ENCODE data around the gene PRC1. TPM values are rescaled to one million over a fixed set of nuclear protein-coding genes. Genes with fewer than 3 reads are reported as not detected.

Gene PRC1
- total RNA-seq, 1 experiment from 2014 or later = 275 TPM

- H3K4me1 ChIP-seq = no peaks in the 10 kb centered on the region
- no peak overlapping the region for H3K27ac ChIP-seq
- peaks cover 78% of the 10 kb centered on the region for H3K36me3 ChIP-seq
These were observed 20.1 kb downstream of the PRC1 start for GRCh38 chr15:90974216-90974615.

GRCh38 chr15:90972133-90972532, 22.2 kb downstream of the PRC1 start:
- Histone ChIP-seq H3K4me1 (no peaks in the 10 kb centered on the region), H3K27ac (no peak overlapping the region), H3K4me3 (no peak overlapping the region), H3K27me3 (no peaks in the 10 kb centered on the region), H3K36me3 (peaks cover 82% of the 10 kb centered on the region), H3K9me3 (replicated peaks) (no peaks in the 10 kb centered on the region)
- DNase-seq = no peak

More at GRCh38 chr15:90974216-90974615, 20.1 kb downstream of the PRC1 start:
- H3K9me3 ChIP-seq (replicated peaks) = no peaks in the 10 kb centered on the region
- no peaks in the 10 kb centered on the region for H3K27me3 ChIP-seq
- no peak overlapping the region for H3K4me3 ChIP-seq
- DNase-seq = no peak

- no peak for DNase-seq
- no peak overlapping the region for H3K4me3 ChIP-seq
- H3K27ac ChIP-seq = no peak overlapping the region
- no peaks in the 10 kb centered on the region for H3K4me1 ChIP-seq
- no peaks in the 10 kb centered on the region for H3K27me3 ChIP-seq
- H3K9me3 ChIP-seq (replicated peaks) = no peaks in the 10 kb centered on the region
- H3K36me3 ChIP-seq = peaks cover 82% of the 10 kb centered on the region
These were observed 24.1 kb downstream of the PRC1 start for GRCh38 chr15:90970274-90970673.

- no peaks in the 10 kb centered on the region for H3K4me1 ChIP-seq
- no peak overlapping the region for H3K27ac ChIP-seq
- peaks cover 80% of the 10 kb centered on the region for H3K36me3 ChIP-seq
- H3K27me3 ChIP-seq = no peaks in the 10 kb centered on the region
- no peaks in the 10 kb centered on the region for H3K9me3 ChIP-seq (replicated peaks)
- H3K4me3 ChIP-seq = no peak overlapping the region
- no peak for DNase-seq
These were observed 25.9 kb downstream of the PRC1 start for GRCh38 chr15:90968434-90968833.

- Histone ChIP-seq H3K4me3 (no peak overlapping the region), H3K9me3 (replicated peaks) (no peaks in the 10 kb centered on the region), H3K27ac (no peak overlapping the region), H3K27me3 (no peaks in the 10 kb centered on the region), H3K36me3 (peaks cover 83% of the 10 kb centered on the region), H3K4me1 (no peaks in the 10 kb centered on the region)
- no peak for DNase-seq
These were observed 27.1 kb downstream of the PRC1 start for GRCh38 chr15:90967206-90967605.

- no peak for DNase-seq
- Histone ChIP-seq H3K9me3 (replicated peaks) (no peaks in the 10 kb centered on the region), H3K27ac (no peak overlapping the region), H3K4me1 (no peaks in the 10 kb centered on the region), H3K4me3 (no peak overlapping the region), H3K36me3 (peaks cover 82% of the 10 kb centered on the region), H3K27me3 (no peaks in the 10 kb centered on the region)
These were observed 28.1 kb downstream of the PRC1 start for GRCh38 chr15:90966262-90966661.

GRCh38 chr15:90962021-90962420, 32.3 kb downstream of the PRC1 start:
- Histone ChIP-seq H3K27me3 (no peaks in the 10 kb centered on the region), H3K27ac (no peak overlapping the region), H3K4me1 (peaks cover 22% of the 10 kb centered on the region), H3K4me3 (no peak overlapping the region), H3K9me3 (replicated peaks) (no peaks in the 10 kb centered on the region), H3K36me3 (peaks cover 42% of the 10 kb centered on the region)
- DNase-seq = no peak

- peak in 1 of 2 experiments; percentile 32 for DNase-seq
- Histone ChIP-seq H3K4me1 (peaks cover 22% of the 10 kb centered on the region), H3K27ac (peak overlapping the region; percentile 81), H3K27me3 (no peaks in the 10 kb centered on the region), H3K9me3 (replicated peaks) (no peaks in the 10 kb centered on the region), H3K36me3 (peaks cover 26% of the 10 kb centered on the region), H3K4me3 (no peak overlapping the region)
These were observed 33.8 kb downstream of the PRC1 start for GRCh38 chr15:90960298-90961091.

- H3K4me3 ChIP-seq = no peak overlapping the region
- H3K9me3 ChIP-seq (replicated peaks) = no peaks in the 10 kb centered on the region
- DNase-seq = no peak
- H3K27ac ChIP-seq = peak overlapping the region; percentile 81
- peaks cover 20% of the 10 kb centered on the region for H3K36me3 ChIP-seq
- no peaks in the 10 kb centered on the region for H3K27me3 ChIP-seq
- H3K4me1 ChIP-seq = peaks cover 22% of the 10 kb centered on the region
These were observed 34.4 kb downstream of the PRC1 start for GRCh38 chr15:90959894-90960293.

GRCh38 chr15:90959028-90959595, 35.2 kb downstream of the PRC1 start:
- Histone ChIP-seq H3K4me3 (no peak overlapping the region), H3K27me3 (no peaks in the 10 kb centered on the region), H3K4me1 (peaks cover 22% of the 10 kb centered on the region), H3K9me3 (replicated peaks) (no peaks in the 10 kb centered on the region), H3K27ac (peak overlapping the region; percentile 81), H3K36me3 (peaks cover 13% of the 10 kb centered on the region)
- DNase-seq = peak; percentile 70 to 82

- Histone ChIP-seq H3K36me3 (peaks cover 16% of the 10 kb centered on the region), H3K9me3 (replicated peaks) (no peaks in the 10 kb centered on the region), H3K4me1 (peaks cover 22% of the 10 kb centered on the region), H3K27ac (0 out of 2 replicates have a peak overlapping the region, but pooled peaks have one; percentile 81), H3K27me3 (no peaks in the 10 kb centered on the region), H3K4me3 (no peak overlapping the region)
- peak in 1 of 2 experiments; percentile 31 for DNase-seq
These were observed 36.5 kb downstream of the PRC1 start for GRCh38 chr15:90957791-90958190.

- H3K36me3 ChIP-seq = peaks cover 17% of the 10 kb centered on the region
- DNase-seq = no peak
- no peak overlapping the region for H3K27ac ChIP-seq
These were observed 37.1 kb downstream of the PRC1 start for GRCh38 chr15:90957031-90957790.

GRCh38 chr15:90956274-90957030, 37.9 kb downstream of the PRC1 start:
- Histone ChIP-seq H3K27me3 (no peaks in the 10 kb centered on the region), H3K9me3 (replicated peaks) (no peaks in the 10 kb centered on the region), H3K36me3 (peaks cover 24% of the 10 kb centered on the region), H3K27ac (no peak overlapping the region), H3K4me3 (no peak overlapping the region), H3K4me1 (peaks cover 22% of the 10 kb centered on the region)
- no peak for DNase-seq

More at GRCh38 chr15:90957031-90957790, 37.1 kb downstream of the PRC1 start:
- Histone ChIP-seq H3K4me1 (peaks cover 22% of the 10 kb centered on the region), H3K9me3 (replicated peaks) (no peaks in the 10 kb centered on the region), H3K27me3 (no peaks in the 10 kb centered on the region), H3K4me3 (no peak overlapping the region)

- H3K4me3 ChIP-seq = peak overlapping the region; percentile 60
- DNase-seq = no peak
- peaks cover 22% of the 10 kb centered on the region for H3K4me1 ChIP-seq
- peak overlapping the region; percentile 86 for H3K27ac ChIP-seq
- H3K9me3 ChIP-seq (replicated peaks) = no peaks in the 10 kb centered on the region
- H3K36me3 ChIP-seq = peaks cover 31% of the 10 kb centered on the region
- no peaks in the 10 kb centered on the region for H3K27me3 ChIP-seq
These were observed 38.6 kb downstream of the PRC1 start for GRCh38 chr15:90955624-90956273.

Measured in SJCRH30 (cell line).